Fibroblast of peridontal ligament (primary cell): ENCODE data around the gene WDR35.
A peak's percentile ranks its signal among the peaks of the same experiment; 100 is the strongest.
"Not testable (repeated sequence)": the region's sequence is repeated elsewhere in the genome, so short reads cannot be mapped to it uniquely, and the experiment has no call there.

Experiments used
- DNase-seq: peaks from one replicate; pipeline ENCODE4 v3.0.0-alpha.2; 2010; ENCODE audit errors: extremely low read depth

WDR35 gene

GRCh38 chr2:19942199-19942598 lies 47.7 kb downstream of the WDR35 start:
- no peak for DNase-seq

GRCh38 chr2:19937004-19937403 lies 52.9 kb downstream of the WDR35 start:
- no peak for DNase-seq

GRCh38 chr2:19936203-19936602 lies 53.7 kb downstream of the WDR35 start:
- DNase-seq, result no peak

GRCh38 chr2:19933351-19933981 lies 56.4 kb downstream of the WDR35 start:
- peak; percentile 68 for DNase-seq

- no peak for DNase-seq
Observed at GRCh38 chr2:19932928-19933327, 57.0 kb downstream of the WDR35 start.

GRCh38 chr2:19929226-19929625 lies 60.7 kb downstream of the WDR35 start:
- DNase-seq, result no peak

- not testable (repeated sequence) for DNase-seq
Observed at GRCh38 chr2:19927816-19928215, 62.1 kb downstream of the WDR35 start.

GRCh38 chr2:19924526-19924925 lies 65.4 kb downstream of the WDR35 start:
- DNase-seq, result not testable (repeated sequence)

GRCh38 chr2:19922188-19922587 lies 67.7 kb downstream of the WDR35 start:
- not testable (repeated sequence) for DNase-seq

GRCh38 chr2:19916385-19916950 lies 73.4 kb downstream of the WDR35 start:
- DNase-seq, result no peak

- no peak for DNase-seq
Observed at GRCh38 chr2:19914266-19914975, 75.5 kb downstream of the WDR35 start.

- peak; percentile 36 for DNase-seq
Observed at GRCh38 chr2:19911808-19912509, 77.9 kb downstream of the WDR35 start.

GRCh38 chr2:19902216-19902740 lies 87.6 kb downstream of the WDR35 start:
- peak; percentile 43 for DNase-seq

GRCh38 chr2:19901442-19902215 lies 88.3 kb downstream of the WDR35 start, which contains the start of gene TTC32:
TTC32 (minus strand) TSS chr2:19901983; CDS start chr2:19901854, 129 bp downstream.
- peak; percentile 96 for DNase-seq

- peak; percentile 50 for DNase-seq
Observed at GRCh38 chr2:19900931-19901441, 88.9 kb downstream of the WDR35 start.

- DNase-seq, result peak; percentile 18
Observed at GRCh38 chr2:19899985-19900930, 89.6 kb downstream of the WDR35 start.

GRCh38 chr2:19898592-19899329 lies 91.1 kb downstream of the WDR35 start:
- no peak for DNase-seq

GRCh38 chr2:19897623-19898245 lies 92.2 kb downstream of the WDR35 start:
- DNase-seq, result no peak

- DNase-seq, result peak; percentile 63
Observed at GRCh38 chr2:19895535-19895934, 94.4 kb downstream of the WDR35 start.
